ENCODE measurements around the gene MMD.
"Not testable (repeated sequence)": the region's sequence is repeated elsewhere in the genome, so short reads cannot be mapped to it uniquely, and the experiment has no call there.

Gene MMD

DNA sequence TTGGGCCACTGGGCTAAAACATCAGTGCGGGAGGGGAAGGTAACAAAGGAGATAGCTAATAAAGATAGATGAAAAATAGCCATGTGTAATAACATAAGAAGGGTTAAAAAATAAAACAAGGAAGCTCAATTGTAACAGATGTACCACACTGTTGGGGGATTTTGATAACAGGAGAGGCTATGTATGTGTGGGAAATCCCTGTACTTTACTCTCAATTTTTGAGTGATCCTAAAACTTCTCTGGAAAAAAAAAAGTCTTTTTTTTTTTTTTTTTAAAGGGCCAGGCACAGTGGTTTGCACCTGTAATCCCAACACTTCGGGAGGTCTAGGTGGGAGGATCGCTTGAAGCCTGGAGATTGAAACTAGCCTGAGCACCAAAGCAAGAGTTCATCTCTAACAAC lies 1.9 kb upstream of the MMD start:
- DNase-seq (ENCODE audit: low read depth in 1 of 2, low spot score in 1 of 2): no peak

DNA sequence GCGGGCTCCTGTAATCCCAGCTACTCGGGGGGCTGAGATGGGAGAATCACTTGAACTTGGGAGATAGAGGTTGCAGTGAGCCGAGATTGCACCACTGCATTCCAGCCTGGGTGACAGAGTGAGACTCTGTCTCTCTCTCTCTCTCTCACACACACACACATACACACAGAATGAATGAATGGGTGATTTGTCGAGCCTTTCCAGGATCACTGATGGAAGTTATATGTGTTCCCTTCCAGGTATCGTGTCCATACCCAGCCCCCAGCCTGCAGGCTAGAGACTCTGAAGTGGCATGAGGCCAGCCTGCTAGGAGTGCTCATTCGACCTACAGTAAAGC lies 1.2 kb upstream of the MMD start:
- not testable (repeated sequence) for DNase-seq (ENCODE audit: low read depth in 1 of 2, low spot score in 1 of 2)

DNA sequence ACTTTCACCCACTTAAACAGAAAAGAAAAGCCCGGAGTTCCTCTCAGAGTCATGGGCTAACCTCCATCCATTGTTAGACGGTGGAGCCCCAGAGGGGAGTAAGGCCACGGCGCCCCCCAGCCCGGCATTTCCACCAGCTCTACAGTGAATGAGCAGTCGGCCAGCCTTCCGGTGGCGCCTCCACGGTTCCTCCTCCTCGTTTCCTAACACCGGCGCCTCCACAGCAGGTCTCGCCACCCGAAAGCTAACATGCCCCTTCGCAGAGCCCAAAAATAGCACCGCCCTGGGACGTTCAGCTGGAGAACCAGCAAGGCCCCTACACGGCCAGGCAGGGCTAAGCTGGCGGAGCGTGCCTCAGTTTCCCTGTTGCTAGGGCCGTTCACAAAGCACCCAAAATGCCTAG lies 858 bp downstream of the MMD start:
- DNase-seq (ENCODE audit: low read depth in 1 of 2, low spot score in 1 of 2): peak; percentile 4 to 12

DNA sequence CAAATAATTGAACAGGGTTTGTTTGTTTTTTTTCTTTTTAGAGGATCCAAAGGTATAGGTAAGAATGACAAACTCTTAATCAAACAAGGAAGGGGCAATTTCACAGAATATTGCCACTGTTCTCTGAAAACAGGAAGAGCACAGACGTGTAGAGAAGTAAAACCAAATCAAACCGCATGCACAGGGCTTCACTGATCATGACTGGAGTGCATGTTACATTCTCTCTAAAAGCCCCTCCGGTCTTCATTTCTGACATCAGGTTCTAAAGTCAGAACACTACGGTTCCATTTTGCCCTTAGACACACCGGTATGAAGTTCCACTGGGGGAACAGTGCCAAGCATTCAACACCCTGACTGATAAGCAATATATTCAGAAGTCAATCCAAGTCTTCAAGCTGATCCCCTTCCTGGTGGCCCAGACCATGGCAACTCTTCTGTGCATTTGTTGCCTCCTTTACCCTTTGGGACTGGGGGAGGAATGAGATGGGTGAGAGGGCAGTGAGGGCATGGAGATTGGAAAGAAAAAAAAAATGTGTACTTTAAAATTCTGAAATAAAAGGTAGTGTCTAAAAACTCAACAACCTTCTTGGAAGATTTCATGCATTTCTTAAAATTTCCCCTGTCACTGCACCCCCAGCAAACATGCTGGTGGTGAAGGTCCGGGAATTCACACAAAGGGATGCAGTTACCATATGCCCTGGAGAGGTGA lies 1.4 kb downstream of the MMD start:
- peak in 1 of 2 donors; percentile 4 for DNase-seq (ENCODE audit: low read depth in 1 of 2, low spot score in 1 of 2)

DNA sequence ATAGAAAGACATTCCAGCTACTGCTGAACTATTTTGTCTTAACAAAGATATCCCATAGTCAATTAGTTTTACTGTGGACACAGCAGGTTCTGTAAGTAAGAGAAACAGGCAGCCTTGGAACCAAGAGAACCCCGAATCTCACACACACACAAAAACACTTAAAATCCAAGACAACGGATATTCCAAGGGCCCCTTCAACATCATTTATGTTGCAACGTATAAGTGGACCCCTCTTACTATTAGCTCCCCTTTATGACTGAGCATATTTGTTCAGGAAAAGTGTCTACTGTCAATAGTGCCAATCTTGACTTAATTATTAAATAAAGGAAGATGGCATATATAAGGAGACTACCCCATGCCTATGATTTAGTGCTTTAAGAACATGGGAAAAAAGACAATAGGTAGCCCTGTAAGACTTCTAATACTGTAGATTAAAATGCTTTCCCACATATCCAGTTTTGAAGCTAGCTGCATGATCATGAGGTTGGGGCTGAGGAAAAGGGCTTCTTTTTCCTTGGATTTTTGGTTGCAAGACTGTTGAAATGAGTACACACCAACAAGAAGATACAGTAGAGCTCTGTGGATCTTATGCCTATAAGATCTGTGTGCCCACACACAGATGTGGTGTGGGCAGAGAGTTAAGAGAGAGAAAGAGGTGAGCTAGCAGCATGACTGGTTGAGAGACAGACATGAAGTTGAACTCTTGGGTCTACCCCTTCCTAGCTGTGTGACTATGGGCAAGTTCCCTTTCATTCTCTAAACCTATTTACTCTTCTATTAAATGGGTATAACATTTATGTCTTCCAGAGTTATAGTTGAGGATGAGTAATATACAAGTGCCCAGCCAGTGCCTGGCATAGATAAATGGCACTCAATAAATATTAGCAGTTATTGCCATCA lies 3.0 kb downstream of the MMD start:
- no peak for DNase-seq (ENCODE audit: low read depth in 1 of 2, low spot score in 1 of 2)

DNA sequence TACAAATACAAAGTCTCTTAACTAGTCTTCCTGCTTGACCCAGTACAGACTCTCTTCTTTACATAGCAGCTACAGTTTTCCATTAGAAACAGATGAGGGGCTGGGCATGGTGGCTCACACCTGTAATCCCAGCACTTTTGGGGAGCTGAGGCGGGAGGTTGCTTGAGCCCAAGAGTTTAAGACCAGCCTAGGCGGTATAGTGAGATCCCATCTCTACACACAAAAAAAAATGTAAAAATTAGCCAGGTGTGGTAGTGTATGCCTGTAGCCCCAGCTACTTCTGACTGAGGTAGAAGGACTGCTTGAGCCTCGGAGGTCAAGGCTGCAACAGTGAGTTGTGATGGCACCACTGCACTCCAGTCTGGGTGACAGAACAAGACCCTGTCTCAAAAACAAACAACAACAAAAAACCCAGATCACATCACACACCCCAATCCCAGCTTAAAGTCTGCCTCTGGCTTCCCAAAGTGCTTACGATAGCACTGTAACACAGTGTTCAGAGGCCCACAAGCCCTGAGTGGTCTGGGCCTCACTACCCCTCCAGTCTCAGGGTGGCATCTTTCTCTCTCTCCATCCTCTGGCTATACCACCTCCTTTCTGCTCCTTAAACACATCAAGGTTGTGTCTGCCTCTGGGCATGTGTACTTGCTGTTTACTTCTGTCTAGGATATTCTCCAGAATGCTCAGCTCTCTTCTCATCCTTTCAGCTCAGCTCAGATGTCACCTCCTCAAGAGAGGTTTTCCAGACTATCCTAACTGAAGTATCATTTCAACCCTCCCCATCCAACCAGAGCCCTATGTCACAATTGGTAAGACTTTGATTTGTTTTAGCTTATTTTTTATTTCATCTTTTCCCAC lies 4.0 kb downstream of the MMD start:
- DNase-seq (ENCODE audit: low read depth in 1 of 2, low spot score in 1 of 2): no peak

DNA sequence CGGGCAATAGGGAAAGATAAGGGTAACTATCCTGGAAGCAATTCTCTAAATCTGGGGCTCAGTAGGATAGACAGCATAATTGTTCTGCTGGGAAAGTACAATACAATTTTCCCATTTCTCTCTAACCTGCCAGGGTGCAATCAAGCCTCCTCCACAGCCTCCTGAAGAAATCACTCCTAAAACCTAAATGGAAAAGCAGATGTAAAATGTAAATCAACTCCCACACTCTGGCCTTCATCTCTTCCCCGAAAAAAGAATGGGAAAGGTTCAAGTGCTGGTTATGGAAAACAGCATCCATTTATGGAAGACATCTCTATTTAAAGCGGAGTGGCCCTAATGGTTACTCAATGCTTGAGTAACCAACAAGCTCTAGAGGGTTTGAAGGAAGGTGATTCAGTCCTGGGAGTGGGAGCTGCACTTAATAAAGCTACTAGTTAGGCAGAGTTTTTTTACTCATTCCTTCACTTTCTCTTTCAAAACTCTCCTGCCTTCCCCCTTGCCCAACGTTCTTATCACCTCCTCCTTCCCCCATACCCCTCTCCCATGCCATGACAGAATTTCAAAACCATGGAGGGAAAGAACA lies 5.1 kb downstream of the MMD start:
- DNase-seq (ENCODE audit: low read depth in 1 of 2, low spot score in 1 of 2): no peak

DNA sequence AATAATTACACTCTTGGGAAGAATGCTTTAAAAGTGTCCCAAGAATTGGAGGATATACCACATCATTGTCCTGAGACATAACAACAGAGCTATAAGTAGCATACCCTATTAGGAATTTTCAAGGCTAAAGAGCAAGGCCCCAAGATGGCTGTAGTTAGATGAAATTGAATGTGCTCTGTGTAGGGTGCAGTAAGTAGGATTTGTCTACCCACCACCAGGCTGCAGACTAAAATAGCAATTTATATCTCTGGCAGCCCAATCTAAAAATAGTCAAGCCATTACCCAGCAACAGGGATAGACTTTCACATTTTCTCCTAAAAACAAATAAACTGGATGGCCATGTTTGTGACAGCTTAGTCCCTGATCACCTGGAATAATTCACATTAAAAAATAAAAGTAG lies 5.6 kb downstream of the MMD start:
- DNase-seq (ENCODE audit: low read depth in 1 of 2, low spot score in 1 of 2): no peak

DNA sequence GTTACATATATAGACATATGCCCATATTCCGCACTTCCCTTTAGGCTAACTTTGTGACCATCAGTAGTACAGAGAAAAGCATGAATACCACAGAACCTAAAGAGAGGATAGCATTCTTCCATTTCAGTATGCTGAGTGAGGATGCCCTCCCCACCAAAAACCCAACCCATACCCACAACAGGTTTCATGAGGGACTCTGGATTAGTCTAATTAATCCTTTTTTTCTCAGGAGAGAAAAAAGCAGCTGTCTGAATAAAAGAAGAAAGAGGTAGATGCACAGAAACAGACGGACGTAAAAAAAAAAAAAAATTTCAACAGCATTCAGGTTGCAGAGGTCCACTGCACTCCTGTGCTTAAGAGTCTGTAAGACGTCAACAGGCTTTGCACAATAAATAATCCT lies 6.7 kb downstream of the MMD start:
- DNase-seq (ENCODE audit: low read depth in 1 of 2, low spot score in 1 of 2): no peak

DNA sequence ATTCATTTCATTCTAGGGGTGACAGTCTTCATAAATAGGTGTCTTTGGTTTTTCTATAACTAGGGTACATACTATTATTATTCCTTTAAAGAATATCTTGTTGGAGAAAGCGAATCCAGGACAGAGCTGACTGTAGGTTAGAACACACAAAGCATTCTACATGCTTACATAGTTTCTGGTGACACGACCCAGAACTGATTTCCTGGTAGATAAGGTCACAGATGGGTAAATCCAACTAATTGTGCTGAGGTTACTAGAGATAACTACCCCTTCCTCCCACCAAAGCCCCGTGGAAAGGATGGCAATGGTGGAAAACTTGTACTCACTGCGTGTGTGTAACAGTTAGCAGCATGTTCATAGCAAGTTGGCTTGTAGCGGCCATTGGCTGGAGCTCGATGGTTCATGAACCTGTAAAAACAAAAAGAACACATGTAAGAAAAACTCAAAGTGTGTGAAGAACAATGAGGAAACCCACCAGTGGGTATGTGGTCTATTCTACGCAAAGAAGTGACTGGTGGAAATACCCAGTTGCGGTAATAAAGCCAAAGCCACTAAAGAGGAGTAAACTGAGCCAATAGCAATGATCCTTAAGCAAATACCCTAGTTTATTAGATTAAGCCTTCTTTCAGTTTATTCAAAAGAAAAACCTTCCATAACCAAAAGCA lies 7.7 kb downstream of the MMD start:
- no peak for DNase-seq (ENCODE audit: low read depth in 1 of 2, low spot score in 1 of 2)

DNA sequence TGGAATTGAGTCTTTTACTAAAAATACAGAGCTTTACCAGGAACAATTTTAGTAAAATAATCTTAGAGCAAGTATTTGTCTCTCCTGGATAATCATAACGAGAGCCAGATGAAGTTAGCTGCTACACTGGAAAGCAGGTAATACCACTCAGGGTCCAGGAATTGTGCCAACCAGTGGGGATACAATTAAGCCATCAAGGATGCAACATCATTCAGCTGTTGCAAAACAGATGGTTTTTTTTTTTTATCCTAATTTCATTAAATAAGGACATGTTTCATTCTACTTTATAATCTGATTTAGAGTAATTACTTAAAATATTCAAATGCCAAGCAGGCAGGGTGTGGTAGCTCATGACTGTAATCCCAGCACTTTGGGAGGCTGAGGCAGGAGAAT lies 10.2 kb downstream of the MMD start:
- DNase-seq (ENCODE audit: low read depth in 1 of 2, low spot score in 1 of 2): no peak

DNA sequence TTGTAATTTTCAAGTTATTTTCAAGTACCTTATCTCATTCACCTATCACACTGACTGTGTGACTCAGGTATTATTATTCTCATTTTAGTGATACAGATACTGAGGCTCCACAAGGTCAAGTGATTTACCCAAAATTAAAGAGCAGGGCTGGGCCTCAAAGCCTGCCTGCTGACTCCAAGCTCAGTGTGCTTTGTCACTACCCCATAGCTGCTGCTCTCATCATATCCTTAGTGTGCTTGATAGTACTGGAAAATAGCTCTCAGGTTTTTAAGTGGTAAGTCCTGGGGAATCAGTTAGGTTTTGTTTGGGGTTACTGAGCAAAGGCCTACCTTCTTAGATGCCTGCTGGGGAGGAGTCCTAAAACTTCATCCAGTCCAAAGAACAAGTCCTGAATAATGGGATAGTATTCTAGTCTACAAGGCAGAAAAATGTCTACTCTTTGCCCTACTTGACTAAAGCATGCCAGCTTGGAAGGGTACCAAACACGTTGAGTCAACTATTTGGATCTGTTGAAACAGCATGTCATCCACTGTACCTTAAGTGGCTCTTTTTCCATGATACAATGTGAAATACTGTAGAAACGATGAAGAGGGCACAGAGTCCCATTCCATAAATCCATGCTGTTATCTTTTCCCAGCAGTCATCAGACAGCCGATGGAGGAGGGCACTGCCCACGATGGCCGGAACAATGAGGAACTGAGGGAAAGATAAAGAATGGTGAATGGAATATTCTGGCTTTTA lies 10.7 kb downstream of the MMD start:
- DNase-seq (ENCODE audit: low read depth in 1 of 2, low spot score in 1 of 2): no peak

DNA sequence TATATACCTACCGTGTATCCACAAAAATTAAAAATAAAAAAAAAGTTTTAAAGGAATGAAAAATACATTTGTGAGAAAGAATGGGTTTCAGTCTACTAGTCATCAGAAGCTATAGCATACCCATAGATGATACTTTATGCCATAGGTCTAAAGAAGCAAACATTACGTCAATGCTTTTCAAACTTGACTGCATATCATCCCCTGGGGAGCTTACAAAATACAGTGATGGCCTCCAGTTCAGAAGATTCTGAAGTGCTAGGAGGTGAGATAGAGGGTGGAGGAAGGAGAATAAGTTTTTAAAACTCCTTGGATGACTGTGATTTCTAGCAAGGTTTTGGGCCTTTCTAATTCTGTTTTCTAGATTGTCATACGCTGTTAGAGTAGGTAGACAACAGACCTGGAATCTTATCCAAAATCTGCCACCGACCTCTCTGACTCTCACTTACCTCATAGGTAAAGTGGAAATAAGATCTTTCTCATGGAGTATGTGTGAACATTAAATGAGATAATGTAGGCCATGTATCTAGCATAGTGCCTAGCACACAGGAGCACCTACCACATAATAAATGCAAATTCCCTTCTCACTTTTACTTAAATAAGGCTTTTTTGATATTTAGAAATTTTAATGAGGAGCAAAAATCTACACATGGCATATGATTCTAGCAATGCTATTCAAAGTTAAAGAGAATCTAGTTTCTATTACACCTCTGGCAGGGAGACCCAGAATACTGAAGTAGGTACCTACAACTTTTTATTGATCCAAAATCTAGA lies 12.4 kb downstream of the MMD start:
- DNase-seq (ENCODE audit: low read depth in 1 of 2, low spot score in 1 of 2): no peak

DNA sequence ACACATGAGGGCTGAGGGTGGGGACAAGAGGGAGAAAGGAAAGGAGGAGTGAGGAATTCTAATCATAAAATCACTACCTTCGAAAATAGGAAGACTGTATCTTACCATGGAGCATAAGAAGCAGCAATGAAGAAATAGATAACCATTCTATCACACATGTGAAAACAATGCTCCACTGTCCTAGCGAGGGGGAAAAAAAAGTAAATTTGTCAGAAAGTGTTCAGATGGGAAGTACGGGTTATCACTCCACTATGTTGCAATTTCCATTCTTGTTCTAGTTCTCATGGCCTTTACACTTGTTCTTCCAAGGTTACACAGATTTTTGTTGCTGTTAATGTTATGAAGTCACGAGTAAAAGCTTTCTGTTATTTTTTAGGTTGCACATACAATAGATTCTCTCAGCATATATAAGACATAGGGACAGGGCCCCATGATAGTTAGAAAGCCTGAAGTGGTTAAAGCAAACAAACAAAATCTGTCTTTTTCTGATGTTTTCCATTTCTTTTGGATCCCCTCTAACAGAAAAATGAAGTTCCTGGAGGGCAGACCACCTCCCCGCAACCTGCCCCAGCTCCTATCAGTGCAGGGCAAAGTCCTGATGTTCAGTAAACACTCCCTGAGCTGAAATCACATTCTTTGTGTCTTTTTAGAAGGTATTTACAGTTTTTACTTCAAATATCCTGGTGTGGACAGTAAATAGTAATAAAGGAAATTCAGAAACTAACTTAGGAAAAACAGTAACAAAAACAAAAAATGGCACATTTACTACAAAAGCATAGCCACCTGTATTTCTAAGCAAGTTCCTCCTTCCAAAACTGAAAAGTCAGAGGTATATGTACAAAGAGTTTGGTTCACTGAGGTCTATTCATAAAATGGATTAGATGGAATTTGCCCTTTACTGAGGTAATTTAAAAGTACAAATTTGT lies 13.7 kb downstream of the MMD start:
- no peak for DNase-seq (ENCODE audit: low read depth in 1 of 2, low spot score in 1 of 2)

DNA sequence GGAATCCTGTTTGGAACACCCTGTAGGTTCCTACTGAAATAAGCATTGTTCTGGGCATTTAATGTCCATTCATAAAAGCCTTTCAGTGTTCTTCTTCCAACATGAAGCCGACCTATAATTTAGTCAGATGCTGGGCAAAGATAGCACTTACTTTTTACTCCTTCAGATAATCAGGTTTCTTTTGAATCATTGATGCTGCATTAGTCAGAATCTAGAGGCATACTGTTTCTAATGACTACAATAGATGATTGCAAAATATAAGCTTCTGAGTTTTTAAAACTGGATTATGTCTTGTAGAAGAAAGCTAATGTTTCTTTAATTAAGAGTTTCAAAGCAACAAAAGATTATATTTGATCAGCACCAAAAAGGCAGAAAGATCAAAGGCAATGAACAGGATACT lies 16.0 kb downstream of the MMD start:
- DNase-seq (ENCODE audit: low read depth in 1 of 2, low spot score in 1 of 2): no peak

DNA sequence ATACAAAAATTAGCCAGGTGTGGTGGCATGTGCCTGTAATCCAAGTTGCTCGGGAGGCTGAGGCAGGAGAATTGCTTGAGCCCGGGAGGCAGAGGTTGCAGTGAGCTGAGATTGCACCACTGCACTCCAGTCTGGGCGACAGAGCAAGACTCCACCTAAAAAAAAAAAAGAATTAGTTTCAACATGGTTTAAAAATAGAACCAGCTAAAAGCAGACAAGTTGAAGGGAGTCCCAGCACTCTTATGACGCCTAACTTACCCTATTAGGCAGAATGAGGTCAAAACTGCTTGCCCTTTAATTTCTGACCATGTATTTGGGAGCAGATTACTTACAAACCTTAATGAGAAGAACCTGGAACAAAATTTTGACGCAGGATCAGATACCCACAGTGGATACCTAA lies 17.4 kb downstream of the MMD start:
- DNase-seq (ENCODE audit: low read depth in 1 of 2, low spot score in 1 of 2): not testable (repeated sequence)

DNA sequence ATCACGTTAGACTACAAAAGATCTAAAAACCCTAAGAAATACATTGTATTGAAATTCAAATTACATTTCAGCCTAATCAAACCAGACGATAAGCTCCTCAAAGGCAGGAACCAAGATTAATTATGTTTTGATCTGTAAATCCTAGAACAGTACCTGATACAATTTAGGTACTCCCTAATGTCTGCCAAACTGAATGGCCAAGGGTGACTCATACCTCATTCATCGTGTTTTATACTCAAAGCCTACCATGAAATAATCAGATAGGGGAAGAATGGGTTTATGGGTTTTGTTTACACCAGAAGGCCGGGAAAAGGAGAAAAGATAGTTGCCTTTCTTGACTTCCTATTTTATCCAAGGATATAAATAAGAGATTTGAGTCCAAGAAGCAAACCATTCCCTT lies 19.3 kb downstream of the MMD start:
- DNase-seq (ENCODE audit: low read depth in 1 of 2, low spot score in 1 of 2): no peak

DNA sequence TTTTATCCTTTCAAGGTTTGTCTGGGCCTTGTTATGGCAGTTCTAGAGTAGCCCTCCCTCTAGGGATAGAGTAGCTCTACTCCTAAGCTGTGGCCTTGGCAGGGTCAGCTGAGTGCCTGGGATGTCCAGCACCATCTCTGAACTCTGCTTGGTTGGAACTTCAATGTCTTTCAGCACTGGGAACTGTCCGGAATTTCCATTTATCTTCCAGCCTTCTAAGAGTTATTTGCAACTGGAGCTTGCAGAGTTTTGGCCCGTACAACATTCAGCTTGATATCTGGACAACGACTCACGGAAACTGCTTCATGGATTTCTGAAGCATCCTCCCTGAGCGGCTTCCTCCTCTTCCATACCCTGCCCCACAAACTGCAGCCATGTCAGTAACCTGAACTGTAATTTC lies 22.9 kb downstream of the MMD start:
- DNase-seq (ENCODE audit: low read depth in 1 of 2, low spot score in 1 of 2): no peak
